Measurements from ENCODE around the gene RIC8A.
"Not testable (repeated sequence)": the region's sequence is repeated elsewhere in the genome, so short reads cannot be mapped to it uniquely, and the experiment has no call there.

RIC8A gene

GRCh38 chr11:230431-230830 lies 22.9 kb downstream of the RIC8A start:
- TF ChIP-seq, protein P1, sequence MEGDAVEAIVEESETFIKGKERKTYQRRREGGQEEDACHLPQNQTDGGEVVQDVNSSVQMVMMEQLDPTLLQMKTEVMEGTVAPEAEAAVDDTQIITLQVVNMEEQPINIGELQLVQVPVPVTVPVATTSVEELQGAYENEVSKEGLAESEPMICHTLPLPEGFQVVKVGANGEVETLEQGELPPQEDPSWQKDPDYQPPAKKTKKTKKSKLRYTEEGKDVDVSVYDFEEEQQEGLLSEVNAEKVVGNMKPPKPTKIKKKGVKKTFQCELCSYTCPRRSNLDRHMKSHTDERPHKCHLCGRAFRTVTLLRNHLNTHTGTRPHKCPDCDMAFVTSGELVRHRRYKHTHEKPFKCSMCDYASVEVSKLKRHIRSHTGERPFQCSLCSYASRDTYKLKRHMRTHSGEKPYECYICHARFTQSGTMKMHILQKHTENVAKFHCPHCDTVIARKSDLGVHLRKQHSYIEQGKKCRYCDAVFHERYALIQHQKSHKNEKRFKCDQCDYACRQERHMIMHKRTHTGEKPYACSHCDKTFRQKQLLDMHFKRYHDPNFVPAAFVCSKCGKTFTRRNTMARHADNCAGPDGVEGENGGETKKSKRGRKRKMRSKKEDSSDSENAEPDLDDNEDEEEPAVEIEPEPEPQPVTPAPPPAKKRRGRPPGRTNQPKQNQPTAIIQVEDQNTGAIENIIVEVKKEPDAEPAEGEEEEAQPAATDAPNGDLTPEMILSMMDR (IDR thresholded peaks at IDR 0.05; ENCODE audit: insufficient read depth, low read depth, low read length, missing control alignments), result no peak
- no peak for DNase-seq (ENCODE audit: low read depth)
- H3K4me3 ChIP-seq (ENCODE audit: low read depth, low read length), result no peak overlapping the region

- TF ChIP-seq, protein P1 (IDR thresholded peaks at IDR 0.05; ENCODE audit: insufficient read depth, low read depth, low read length, missing control alignments), result no peak
These were observed 25.5 kb downstream of the RIC8A start for GRCh38 chr11:232783-233565.

DNA sequence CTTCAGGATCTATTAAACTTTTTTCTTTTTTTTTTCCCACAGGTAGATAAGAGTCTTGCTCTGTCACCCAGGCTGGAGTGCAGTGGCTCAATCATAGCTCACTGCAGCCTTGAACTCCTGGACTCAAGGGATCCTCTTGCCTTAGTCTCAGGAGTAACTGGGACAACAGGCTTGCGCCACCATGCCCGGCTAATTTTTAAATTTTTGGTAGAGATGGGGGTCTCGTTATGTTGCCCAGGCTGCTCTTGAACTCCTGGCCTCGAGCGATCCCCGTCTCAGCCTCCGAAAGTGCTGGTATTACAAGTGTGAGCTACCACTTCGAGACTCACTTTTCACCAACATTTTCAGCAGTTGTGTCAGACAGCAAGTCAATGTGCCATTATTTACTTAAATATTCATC lies 27.7 kb downstream of the RIC8A start:
- H3K4me3 ChIP-seq (ENCODE audit: low read depth, low read length), result peak overlapping the region; percentile 74
- DNase-seq (ENCODE audit: low read depth), result no peak
- TF ChIP-seq, protein P1 (IDR thresholded peaks at IDR 0.05; ENCODE audit: insufficient read depth, low read depth, low read length, missing control alignments), result no peak

More at GRCh38 chr11:232783-233565, 25.5 kb downstream of the RIC8A start:
- H3K4me3 ChIP-seq (ENCODE audit: low read depth, low read length), result no peak overlapping the region
- no peak for DNase-seq (ENCODE audit: low read depth)

DNA sequence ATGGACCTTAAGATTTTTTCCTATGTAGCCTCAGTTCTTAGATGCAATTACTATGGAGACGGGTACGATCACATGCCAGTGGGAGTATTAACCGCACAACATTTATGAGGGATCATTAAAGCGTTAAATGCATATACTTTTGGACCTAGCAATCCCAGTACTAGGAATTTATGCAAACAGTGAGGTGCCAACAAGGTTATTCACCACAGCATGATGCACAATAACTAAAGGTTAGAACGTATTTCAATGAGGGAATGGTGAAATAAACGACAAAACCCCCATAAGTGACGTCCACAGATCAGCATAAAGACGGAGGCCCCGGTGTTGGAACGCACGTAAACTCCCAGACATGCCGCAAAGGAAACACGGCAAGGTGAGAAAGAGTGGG lies 28.1 kb downstream of the RIC8A start:
- DNase-seq (ENCODE audit: low read depth), result peak; percentile 51

DNA sequence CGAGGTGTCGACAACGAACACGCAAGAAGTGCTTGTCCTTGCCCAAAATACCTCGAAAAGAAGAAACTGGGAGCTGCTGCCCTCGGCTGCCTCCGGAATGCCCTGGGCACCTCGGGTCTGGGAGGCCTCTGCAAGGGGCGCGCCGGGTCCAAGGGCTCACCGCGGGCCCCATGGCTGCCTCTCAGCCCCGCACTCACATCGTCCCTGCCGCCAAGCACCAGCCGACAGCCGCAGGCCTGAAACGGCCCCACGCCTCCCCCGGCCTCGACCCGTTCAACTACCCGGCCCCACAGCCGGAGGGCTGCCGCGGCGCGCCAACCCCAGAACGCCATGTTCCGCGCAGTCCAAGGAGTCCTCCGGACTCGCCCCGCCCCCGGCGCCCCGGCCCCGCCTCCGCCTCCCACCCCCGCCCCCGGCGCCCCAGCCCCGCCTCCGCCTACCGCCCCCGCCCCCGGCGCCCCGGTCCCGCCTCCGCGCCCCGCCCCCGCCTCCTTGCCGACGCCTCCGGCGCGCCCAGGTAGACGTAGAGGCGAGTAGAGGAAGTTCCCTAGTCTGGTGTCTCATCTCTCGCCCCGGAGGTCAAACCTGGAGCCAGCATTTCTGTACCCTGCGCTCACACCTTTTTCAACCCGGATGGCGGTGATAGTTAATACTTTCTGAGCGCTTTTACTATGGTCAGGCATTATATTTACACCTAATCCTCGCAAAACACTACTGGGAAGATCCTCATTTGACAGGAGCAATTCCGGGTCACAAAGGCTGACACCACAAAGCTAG lies 28.7 kb downstream of the RIC8A start, which contains the start of gene SIRT3:
TSS of gene SIRT3 (minus strand) at position 346 of the 777 bp plus-strand sequence. CDS start at position 332, 14 bp downstream.
- TF ChIP-seq, protein P1 (IDR thresholded peaks at IDR 0.05; ENCODE audit: insufficient read depth, low read depth, low read length, missing control alignments), result no peak
- peak within 1 kb of the TSS; percentile 94 for H3K4me3 ChIP-seq (ENCODE audit: low read depth, low read length)
- peak; percentile 94 for DNase-seq (ENCODE audit: low read depth)

More for the DNA sequence above, 28.1 kb downstream of the RIC8A start:
- peak overlapping the region; percentile 74 for H3K4me3 ChIP-seq (ENCODE audit: low read depth, low read length)
- TF ChIP-seq, protein P1 (IDR thresholded peaks at IDR 0.05; ENCODE audit: insufficient read depth, low read depth, low read length, missing control alignments), result no peak

DNA sequence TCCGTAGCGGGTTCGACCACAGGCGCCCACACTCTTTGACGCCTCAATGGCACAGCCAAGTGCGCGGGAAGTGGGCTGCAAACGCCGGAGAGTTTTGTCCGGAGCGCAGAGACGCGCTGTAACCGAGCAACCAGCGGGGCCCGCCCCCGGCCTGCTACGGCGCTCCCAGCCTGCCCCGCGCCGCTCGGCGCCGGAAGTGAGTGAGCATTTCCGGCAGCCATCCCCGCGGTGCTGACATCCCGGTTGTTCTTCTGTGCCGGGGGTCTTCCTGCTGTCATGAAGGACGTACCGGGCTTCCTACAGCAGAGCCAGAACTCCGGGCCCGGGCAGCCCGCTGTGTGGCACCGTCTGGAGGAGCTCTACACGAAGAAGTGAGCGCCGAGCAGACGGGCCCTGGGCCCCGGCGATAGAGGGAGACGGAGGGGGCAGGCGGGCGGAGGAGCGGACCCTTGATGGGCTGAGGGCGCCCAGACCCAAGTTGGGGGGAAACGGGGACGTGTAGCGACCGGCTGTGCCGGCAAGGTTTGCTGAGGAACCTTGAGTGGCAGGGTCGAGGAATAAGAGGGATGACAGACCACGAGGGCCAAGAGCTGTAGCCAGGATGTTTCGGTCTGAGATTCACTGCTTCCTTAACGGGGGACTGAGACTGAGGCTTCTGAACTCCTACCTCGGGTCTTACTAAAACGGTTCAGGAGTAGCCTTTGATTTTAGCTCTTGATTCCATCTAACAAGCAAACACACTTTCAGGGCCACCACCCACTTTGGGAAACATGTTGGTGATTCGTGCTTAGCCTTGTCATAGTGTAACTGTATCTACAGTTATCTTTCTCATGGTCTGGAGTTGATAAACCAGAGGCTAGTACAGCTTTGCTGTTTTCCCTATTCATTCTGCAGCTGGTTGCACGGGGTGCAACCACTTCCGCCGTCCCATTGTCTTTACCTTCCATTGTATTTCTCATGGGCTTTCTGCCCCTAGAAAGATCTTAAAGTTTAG lies 29.6 kb downstream of the RIC8A start, which contains the start of gene PSMD13:
TSS of gene PSMD13 (plus strand) at position 203 of the 994 bp plus-strand sequence. CDS start at position 277, 74 bp downstream.
- TF ChIP-seq, protein P1 (IDR thresholded peaks at IDR 0.05; ENCODE audit: insufficient read depth, low read depth, low read length, missing control alignments), result no peak
- H3K4me3 ChIP-seq (ENCODE audit: low read depth, low read length), result peak within 1 kb of the TSS; percentile 94
- peak; percentile 89 for DNase-seq (ENCODE audit: low read depth)

DNA sequence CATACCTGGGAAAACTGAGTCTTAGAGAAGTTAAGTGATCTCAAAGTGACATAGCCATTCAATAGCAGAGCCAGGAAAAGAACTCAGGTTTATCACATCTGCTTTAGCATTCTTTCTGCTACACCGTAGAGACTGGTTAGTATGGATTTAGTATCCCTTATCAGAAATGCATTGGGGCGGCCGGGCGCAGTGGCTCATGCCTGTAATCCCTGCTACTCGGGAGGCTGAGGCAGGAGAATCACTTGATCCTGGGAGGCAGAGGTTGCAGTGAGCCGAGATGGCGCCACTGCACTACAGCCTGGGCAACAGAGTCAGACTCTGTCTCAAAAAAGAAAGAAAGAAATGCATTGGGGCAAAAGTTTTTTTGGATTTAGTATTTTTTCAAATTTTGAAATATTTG lies 30.8 kb downstream of the RIC8A start:
- DNase-seq (ENCODE audit: low read depth), result not testable (repeated sequence)
- H3K4me3 ChIP-seq (ENCODE audit: low read depth, low read length), result peak overlapping the region; percentile 94; the same call in 1 of the 2 replicates

All from GM12865 (cell line).